ENCODE data around the gene POLD2. TPM values are rescaled to one million over a fixed set of nuclear protein-coding genes. Genes with fewer than 3 reads are reported as not detected.
A peak's percentile ranks its signal among the peaks of the same experiment; 100 is the strongest.

The POLD2 gene
- total RNA-seq, 1 donor from 2014 or later, result 215 TPM

DNA sequence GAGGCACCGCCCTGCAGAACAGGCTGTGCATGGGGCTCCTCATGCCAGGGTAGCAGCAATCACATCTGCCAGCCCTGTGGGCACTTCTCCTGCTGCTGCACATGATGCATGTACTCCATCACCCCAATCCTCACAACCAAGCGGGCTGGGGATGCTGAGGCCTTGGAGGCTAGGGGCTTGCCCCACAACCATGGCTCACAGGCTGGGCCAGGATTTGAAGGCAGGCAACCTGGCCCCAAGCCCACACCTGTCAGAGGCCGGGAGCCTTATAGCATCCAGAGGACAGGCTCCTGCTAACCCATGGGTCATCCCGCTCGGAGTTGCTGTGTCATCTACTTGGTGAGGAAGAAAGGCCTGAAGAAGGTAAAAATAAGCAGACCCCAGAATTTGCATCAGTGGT is 43.2 kb downstream of the POLD2 start:
- Mint-ChIP-seq H3K27me3 (ENCODE audit: low read depth) (no peaks in the 10 kb centered on the region), H3K4me3 (ENCODE audit: low read depth) (no peak overlapping the region), H3K27ac (no peak overlapping the region), H3K9me3 (no peaks in the 10 kb centered on the region), H3K36me3 (ENCODE audit: low read depth) (peaks cover 49% of the 10 kb centered on the region), H3K4me1 (ENCODE audit: low read depth) (peaks cover 28% of the 10 kb centered on the region)
- intact Hi-C loops (cut with micrococcal nuclease), result no loop called here
- DNase-seq (ENCODE audit: low spot score), result no peak

DNA sequence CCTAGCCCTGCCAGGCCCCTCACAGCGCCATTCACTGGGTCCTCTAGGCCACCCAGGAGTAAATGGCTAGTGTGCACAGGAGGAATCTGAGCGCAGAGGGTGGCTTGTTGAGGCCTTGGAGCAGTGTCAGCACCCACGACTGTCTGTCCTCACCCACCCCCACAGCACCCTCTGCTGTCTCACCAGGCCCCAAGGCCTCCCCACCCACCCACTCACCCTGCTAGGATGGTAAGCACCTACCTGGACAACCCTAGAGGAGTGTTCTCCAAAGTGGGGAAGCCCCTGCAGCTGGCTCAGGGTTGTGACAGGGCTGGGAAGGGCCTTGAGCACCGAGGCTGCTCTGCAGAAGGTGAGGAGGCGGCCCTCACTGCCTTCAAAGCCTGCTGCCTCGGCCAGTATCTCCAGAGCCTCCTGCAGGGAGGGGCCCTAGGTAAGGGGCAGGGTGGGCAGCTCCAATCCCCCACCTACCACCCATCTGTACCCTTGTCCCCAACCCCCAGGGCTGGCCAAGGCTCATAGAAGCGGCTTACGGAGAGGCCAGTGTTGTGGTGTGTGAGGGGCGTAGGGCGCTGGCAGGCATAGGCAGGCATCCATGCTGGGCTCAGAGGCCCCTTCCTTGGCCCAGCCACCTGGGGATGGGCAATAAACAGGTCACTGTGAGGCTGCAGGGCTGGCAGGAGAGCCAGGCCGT is 43.9 kb downstream of the POLD2 start:
- peaks cover 28% of the 10 kb centered on the region for H3K4me1 Mint-ChIP-seq (ENCODE audit: low read depth)
- intact Hi-C loops (cut with micrococcal nuclease), result no loop called here
- H3K27ac Mint-ChIP-seq, result peak overlapping the region; percentile 17
- H3K9me3 Mint-ChIP-seq, result no peaks in the 10 kb centered on the region
- peaks cover 55% of the 10 kb centered on the region for H3K36me3 Mint-ChIP-seq (ENCODE audit: low read depth)
- no peaks in the 10 kb centered on the region for H3K27me3 Mint-ChIP-seq (ENCODE audit: low read depth)
- H3K4me3 Mint-ChIP-seq (ENCODE audit: low read depth), result no peak overlapping the region
- DNase-seq (ENCODE audit: low spot score), result no peak

DNA sequence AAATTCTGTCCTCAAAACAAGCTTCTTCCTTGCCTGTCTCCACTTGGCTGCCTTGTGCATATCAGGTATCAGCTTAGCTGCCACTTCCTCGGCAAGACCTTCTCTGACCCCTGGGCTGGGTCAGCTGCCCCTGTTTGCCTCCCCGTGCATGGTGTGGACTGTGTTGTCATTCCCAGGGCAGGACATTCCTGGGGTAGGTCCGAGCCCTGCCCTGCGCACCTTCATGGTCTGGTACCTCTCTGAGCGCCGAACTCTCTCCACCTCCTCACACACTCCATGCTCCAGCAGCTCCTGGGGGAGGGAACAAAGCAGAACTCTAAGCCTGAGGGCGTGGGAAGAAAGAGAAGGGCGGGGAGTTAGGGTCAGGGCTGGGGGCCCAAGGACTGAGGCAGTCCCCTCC is 44.8 kb downstream of the POLD2 start:
- Mint-ChIP-seq H3K4me1 (ENCODE audit: low read depth) (peaks cover 28% of the 10 kb centered on the region), H3K9me3 (no peaks in the 10 kb centered on the region), H3K36me3 (ENCODE audit: low read depth) (peaks cover 60% of the 10 kb centered on the region), H3K27me3 (ENCODE audit: low read depth) (no peaks in the 10 kb centered on the region), H3K27ac (no peak overlapping the region), H3K4me3 (ENCODE audit: low read depth) (no peak overlapping the region)
- intact Hi-C loops (cut with micrococcal nuclease), result no loop called here
- no peak for DNase-seq (ENCODE audit: low spot score)

DNA sequence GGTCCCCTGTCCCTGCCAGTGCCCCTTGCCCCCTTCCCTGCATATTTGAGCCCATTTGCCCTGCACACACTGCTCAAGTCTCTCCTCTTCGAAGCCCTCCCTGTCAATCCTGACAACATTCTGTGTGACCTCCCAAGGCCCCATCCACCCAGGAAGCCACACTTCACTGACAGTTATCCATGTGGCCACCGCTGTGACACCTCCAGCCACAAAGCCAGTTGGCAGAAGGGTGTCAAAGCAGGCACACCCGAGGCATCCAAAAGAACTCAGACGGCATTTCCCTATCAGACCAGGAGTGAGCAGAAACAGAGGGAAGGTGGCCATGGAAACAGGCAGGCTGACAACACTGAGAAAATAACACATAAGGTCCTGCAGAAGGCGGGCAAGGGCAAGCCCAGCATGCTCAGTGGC is 45.7 kb downstream of the POLD2 start:
- intact Hi-C loops (cut with micrococcal nuclease), result no loop called here
- Mint-ChIP-seq H3K4me3 (ENCODE audit: low read depth) (no peak overlapping the region), H3K36me3 (ENCODE audit: low read depth) (peaks cover 66% of the 10 kb centered on the region), H3K4me1 (ENCODE audit: low read depth) (peaks cover 25% of the 10 kb centered on the region), H3K27me3 (ENCODE audit: low read depth) (no peaks in the 10 kb centered on the region), H3K27ac (no peak overlapping the region), H3K9me3 (no peaks in the 10 kb centered on the region)
- no peak for DNase-seq (ENCODE audit: low spot score)

DNA sequence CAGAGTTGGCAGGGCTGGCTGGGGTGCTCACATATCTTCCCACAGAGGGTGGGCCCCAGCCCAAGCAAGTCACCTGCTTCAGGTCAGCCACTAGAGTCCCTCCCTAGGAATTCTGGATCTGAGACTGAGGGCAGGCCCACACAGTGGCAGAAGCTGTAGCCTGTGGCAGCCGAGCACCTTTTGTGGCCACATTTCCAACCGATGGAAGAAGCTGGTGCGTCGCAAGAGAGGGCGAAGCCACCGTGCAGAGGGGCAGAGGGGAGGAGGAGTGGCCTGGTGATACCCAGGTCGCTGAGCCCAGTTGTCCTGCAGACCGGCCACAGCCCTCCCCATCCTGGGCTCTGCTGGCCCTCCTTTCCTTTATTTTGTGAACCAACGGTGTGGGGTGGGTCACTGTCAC is 46.3 kb downstream of the POLD2 start:
- intact Hi-C loops (cut with micrococcal nuclease), result no loop called here
- Mint-ChIP-seq H3K27ac (no peak overlapping the region), H3K9me3 (no peaks in the 10 kb centered on the region), H3K36me3 (ENCODE audit: low read depth) (peaks cover 72% of the 10 kb centered on the region), H3K27me3 (ENCODE audit: low read depth) (no peaks in the 10 kb centered on the region), H3K4me3 (ENCODE audit: low read depth) (no peak overlapping the region), H3K4me1 (ENCODE audit: low read depth) (peaks cover 25% of the 10 kb centered on the region)
- DNase-seq (ENCODE audit: low spot score), result no peak

DNA sequence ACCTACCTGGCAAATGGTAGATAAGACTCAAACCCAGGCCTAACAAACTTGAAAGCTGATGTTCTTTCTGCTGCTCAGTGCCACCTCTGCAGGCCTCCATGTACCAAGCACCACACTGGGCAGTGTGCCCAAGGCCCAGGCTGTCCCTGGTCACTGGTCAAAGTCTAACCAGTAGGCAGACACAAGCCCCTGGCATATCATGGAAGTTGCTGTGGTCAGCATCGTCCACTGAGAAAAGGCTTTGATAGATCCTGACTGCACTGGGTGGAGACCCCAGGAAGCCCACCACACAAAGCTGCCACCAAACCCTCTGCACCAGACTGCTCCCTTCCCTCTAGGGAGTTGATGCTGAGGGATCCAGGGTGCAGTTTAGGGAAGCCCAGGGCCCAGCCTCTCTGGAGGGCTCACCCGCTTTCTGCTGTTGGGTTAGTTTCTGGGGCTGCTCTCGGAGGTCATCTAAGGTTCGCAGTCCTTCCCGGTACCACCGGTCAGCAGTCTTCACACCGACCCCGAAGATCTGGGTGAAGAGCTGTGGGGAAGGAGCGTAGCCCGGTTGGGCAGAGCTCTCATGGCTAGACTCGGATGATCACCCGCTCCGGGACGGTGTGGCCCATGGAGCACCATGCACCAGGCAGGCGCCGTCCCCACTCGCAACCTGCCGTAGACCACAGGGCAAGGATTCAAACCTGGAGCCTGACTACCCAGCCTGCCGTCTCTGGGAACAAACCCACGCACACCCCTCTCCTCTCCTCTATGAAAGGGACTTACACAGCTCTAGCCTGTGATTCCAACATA is 47.0 kb downstream of the POLD2 start:
- no peak for DNase-seq (ENCODE audit: low spot score)
- peaks cover 22% of the 10 kb centered on the region for H3K4me1 Mint-ChIP-seq (ENCODE audit: low read depth)

DNA sequence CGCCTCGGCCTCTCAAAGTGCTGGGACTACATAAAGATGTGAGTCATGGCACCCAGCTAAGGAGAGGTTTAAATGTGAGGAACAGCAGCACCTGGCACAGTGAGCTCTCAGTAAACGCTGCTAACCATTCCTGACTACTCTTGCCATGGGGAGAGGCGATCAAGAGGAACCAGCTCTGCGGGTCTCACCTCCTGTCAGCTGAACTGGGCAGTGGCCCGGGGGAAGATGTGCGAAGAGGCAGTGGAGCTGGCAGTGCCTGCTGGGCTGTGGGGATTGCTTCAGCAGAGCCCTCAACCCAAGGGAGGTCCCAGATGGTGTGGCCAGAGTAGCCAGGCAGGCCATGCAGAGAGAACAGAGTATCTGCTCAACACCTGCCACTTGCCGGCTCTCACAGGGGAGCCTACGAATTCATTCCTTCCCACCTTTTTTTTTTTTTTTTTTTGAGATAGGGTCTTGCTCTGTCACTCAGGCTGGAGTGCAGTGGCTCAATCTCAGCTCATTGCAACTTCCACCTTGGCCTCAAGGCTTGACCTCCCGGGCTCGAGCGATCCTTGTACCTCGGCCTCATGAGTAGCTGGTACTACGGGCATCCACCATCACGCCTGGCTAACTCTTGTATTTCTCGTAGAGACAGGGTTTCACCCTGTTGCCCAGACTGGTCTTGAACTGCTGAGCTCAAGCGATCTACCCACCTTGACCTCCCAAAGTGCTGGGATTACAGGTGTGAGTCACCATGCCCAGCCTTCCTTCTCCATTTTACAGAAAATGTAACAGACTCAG is 47.9 kb downstream of the POLD2 start:
- peaks cover 66% of the 10 kb centered on the region for H3K36me3 Mint-ChIP-seq (ENCODE audit: low read depth)
- intact Hi-C loops (cut with micrococcal nuclease), result no loop called here
- no peak for DNase-seq (ENCODE audit: low spot score)
- peaks cover 14% of the 10 kb centered on the region for H3K4me1 Mint-ChIP-seq (ENCODE audit: low read depth)
- no peak overlapping the region for H3K27ac Mint-ChIP-seq
- H3K4me3 Mint-ChIP-seq (ENCODE audit: low read depth), result no peak overlapping the region
- no peaks in the 10 kb centered on the region for H3K9me3 Mint-ChIP-seq
- H3K27me3 Mint-ChIP-seq (ENCODE audit: low read depth), result no peaks in the 10 kb centered on the region

More for the DNA sequence above, 47.0 kb downstream of the POLD2 start:
- H3K27ac Mint-ChIP-seq, result no peak overlapping the region
- H3K4me3 Mint-ChIP-seq (ENCODE audit: low read depth), result no peak overlapping the region
- H3K36me3 Mint-ChIP-seq (ENCODE audit: low read depth), result peaks cover 74% of the 10 kb centered on the region
- H3K9me3 Mint-ChIP-seq, result no peaks in the 10 kb centered on the region
- no peaks in the 10 kb centered on the region for H3K27me3 Mint-ChIP-seq (ENCODE audit: low read depth)
- intact Hi-C loops (cut with micrococcal nuclease), result no loop called here

DNA sequence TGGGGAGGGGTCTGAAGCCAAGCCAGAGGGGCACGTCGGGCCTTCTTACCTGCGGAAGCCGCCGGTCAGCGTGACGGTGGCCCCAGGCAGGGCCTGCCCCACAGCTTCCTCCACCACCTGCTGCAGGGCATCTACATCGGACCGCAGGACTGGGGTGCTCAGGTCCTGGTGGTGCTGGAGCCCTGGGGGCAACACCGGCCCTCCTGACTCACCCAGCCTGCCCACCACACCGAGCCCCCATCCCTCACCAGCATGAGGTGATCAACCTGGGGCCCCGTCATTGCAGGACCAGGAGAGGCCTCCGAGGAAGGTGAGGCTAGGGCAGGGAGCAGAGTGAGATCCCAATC is 49.0 kb downstream of the POLD2 start:
- no peak overlapping the region for H3K4me3 Mint-ChIP-seq (ENCODE audit: low read depth)
- H3K27ac Mint-ChIP-seq, result no peak overlapping the region
- H3K9me3 Mint-ChIP-seq, result no peaks in the 10 kb centered on the region
- H3K36me3 Mint-ChIP-seq (ENCODE audit: low read depth), result peaks cover 59% of the 10 kb centered on the region
- DNase-seq (ENCODE audit: low spot score), result no peak
- peaks cover 11% of the 10 kb centered on the region for H3K4me1 Mint-ChIP-seq (ENCODE audit: low read depth)
- intact Hi-C loops (cut with micrococcal nuclease), result no loop called here
- no peaks in the 10 kb centered on the region for H3K27me3 Mint-ChIP-seq (ENCODE audit: low read depth)

DNA sequence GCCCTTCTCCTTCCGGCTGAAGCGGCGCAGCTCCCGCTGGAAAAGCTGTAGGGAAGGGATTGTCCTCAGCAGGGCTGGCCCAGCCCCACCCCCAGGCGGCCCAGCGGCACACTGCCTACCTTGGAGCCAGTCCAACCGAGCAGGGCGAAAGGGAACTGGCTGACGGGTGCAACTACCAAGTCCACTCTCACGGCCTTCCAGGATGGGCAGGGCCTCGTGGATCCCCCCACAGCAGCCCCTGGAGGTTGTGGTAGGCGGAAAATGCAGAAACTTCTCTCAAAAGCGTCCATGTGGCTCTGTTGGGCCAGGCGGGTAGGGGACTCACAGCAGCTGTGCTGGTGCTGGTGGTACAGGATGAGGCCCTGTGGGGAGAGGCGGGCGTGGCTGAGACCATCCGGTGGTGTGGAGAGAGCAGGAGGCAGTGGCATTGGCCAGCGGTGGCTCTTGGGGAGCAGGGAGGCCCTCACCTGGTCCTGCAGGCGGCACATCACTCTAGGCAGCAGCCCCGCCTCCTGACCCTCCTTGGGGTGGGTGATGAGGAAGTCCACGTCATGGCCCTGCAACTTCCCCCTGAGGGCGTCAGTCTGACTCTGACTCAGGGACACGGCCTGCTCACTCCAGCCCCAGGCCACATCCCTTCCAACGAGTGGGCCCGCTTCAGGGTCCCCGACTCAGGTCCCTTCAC is 49.5 kb downstream of the POLD2 start:
- intact Hi-C loops (cut with micrococcal nuclease), result no loop called here
- Mint-ChIP-seq H3K4me3 (ENCODE audit: low read depth) (no peak overlapping the region), H3K4me1 (ENCODE audit: low read depth) (peaks cover 9% of the 10 kb centered on the region), H3K27ac (no peak overlapping the region), H3K36me3 (ENCODE audit: low read depth) (peaks cover 55% of the 10 kb centered on the region), H3K9me3 (no peaks in the 10 kb centered on the region), H3K27me3 (ENCODE audit: low read depth) (no peaks in the 10 kb centered on the region)
- no peak for DNase-seq (ENCODE audit: low spot score)

DNA sequence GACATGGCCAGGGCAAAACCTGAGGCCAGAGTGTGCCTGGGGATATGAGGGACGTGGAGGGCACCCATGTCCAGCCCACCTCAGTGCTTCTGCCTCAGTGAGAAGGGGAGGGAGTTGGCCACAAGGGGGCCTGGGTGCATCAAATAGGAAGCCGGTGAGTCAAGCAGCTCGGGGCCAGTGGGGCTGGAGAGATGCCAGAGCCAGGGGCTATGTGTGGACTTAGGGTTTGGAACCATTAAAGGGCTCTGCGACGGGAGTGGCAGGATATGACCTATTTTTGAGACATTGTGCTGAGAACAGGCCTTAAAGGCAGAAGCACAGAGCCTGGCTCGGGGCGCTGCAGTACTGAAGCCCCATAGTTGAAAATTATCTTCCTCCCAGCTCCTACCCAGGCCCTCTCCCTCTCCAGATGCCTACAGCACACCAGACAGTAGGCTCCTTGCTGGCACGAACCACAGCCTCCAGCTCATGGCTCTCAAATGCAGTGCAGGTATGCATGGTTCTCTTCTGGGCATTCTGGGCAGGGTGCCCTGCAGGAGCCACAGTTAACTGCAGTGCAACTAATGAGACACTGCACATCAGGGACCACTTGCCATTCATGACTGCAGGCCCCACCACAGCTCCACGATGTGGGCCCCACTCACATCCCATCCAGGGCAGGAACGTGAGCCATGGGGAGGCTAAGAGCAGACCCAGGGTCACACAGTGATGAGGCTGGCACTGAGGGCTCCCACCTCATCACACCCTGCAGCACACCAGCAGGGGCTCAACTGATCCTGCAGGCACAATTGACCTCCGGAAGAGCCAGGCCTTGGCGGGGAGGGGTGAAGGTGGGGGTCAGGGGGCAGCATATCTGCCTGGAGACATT is 50.8 kb downstream of the POLD2 start:
- Mint-ChIP-seq H3K9me3 (no peaks in the 10 kb centered on the region), H3K36me3 (ENCODE audit: low read depth) (peaks cover 43% of the 10 kb centered on the region), H3K4me3 (ENCODE audit: low read depth) (no peak overlapping the region), H3K27ac (no peak overlapping the region), H3K27me3 (ENCODE audit: low read depth) (no peaks in the 10 kb centered on the region), H3K4me1 (ENCODE audit: low read depth) (peaks cover 8% of the 10 kb centered on the region)
- DNase-seq (ENCODE audit: low spot score), result no peak
- intact Hi-C loops (cut with micrococcal nuclease), result no loop called here

DNA sequence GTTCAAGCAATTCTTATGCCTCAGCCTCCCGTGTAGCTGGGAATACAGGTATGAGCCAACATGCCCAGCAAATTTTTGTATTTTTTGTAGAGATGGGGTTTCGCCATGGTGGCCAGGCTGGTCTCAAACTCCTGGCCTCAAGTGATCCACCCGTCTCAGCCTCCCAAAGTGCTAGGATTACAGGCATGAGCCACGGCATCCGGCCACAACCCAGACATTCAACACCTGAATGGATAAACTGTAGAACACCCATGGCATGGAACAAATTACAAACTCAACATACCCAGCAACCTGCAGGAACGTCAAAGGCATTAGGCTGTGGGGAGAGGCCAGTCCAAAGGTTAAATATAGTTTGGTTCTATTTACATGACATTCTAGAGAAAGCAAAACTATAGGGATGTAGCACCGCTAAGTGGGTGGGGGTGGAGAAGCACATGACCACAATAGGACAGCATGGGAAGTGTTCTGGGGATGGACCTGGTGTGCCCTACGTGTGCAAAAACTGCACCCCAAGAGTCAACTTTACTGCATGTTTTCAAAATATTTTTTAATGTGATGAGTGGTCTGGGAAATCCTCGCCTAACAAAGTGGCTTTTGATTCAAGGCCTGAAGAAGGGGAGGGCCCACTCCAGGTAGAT is 51.5 kb downstream of the POLD2 start:
- DNase-seq (ENCODE audit: low spot score), result no peak
- Mint-ChIP-seq H3K4me3 (ENCODE audit: low read depth) (no peak overlapping the region), H3K9me3 (no peaks in the 10 kb centered on the region), H3K27me3 (ENCODE audit: low read depth) (no peaks in the 10 kb centered on the region), H3K36me3 (ENCODE audit: low read depth) (peaks cover 38% of the 10 kb centered on the region), H3K27ac (no peak overlapping the region), H3K4me1 (ENCODE audit: low read depth) (peaks cover 7% of the 10 kb centered on the region)
- intact Hi-C loops (cut with micrococcal nuclease), result no loop called here
